ENCODE measurements around the gene HOXA7.

The HOXA7 gene

DNA sequence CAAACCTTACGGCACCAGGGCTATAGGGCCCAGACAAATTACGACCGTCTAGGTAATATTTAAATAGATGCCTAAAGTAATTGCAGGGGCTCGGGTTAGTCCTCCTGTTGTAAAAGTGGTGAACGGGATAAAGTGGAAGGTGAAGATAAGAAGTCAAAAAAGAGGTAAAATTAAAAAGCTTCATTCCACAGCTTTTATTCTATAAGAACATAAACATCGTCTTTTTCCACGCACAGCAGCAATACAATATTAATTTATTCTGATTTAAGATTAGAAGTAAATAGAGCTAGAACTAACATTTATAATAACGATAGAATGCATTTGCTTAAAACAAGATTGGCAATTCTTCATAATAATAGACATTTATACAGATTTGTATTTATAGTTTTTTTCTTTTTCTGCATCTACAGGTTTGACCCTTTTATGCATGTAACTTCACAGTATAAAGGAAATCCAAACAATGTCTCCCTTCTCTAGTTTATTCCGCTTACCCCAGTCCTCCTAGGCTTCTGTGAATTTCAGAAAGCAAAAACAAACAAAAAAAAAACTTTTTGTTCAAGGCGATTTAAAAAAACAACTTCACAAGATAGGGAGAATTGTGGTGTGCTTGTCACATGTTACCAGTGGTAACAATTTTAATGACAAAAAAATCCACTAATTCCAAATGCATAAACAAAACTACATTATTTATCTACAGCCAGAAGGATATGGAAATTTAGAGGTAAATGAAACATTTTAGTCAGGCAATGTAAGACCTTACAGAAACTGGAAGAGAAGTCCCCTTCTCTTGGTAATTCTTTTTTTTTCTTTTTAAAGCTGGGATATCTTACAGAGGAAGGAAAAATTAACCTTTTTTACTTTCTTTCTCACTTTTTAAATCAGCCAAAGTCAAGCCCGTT lies 14.2 kb upstream of the HOXA7 start:
- DNase-seq (ENCODE audit: low read depth), result no peak

DNA sequence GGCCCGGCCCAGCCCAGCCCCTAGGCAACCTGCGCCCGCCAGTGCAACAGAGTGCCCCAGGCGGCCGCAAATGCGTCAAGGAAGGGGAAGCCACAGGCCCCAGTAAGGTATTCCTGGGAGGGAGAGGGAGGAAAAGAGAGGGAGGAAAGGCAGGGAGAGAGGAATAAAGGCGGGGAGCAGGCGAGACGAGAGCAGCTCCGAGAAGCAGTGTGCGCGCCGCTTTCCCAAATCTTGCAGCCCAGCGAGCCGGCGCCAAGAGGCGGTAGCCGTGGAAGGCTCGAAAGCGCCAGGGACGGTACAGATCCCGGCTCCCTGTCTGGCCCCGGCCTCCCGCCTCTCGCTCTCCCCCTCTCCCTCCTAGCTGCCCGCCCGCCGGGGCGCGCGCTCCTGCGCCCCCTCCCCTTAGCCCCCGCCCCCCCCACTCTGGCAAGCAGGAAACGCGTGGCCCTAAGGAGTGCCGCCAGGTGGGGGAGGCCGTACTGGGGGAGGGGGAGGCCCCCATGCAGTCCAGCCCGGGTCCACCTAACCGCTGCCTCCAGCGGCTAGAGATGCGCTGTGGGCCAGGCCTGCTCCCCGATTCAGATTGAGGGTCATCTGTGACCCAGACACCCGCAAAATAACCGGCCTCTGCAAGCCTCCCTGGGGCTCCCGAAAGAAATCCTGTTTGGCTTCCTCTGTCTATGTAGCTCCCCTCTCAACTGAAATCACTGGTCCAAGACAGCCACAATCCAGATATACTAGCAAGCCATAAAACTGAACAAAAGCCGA lies 13.4 kb upstream of the HOXA7 start:
- no peak for DNase-seq (ENCODE audit: low read depth)

DNA sequence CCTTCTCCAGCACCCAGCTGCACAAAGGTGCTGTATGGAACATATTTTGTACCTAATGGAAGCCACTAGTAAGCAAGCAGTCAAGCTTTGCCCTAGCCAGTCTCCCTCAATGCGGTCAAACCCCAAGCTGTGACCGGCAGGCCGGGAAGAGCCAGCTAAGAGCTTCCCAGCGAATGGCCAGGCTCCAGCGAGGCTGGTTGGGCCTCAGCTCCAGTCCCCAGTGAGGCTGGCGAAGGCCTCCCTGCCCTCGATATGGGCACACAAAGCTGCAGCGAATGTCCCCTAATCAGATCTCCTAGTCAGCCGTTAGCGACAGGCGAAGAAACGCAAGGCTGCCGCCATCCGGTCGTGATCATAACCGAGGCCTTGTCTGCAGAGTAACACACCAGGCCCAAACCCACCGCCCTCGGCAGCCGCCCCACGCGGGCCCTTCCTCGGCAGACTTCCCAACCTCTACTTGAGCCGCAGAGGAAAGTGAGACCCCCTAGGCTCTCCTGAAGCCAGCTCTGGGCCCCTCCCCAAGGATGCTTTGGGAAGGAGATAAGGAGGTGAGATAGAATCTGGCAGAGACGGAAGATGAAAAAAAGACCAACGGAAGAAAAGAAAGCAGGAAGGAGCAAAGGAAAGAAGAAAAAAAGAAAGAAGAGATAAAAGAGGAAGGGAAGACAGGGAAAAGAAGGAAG lies 11.9 kb upstream of the HOXA7 start:
- no peak for DNase-seq (ENCODE audit: low read depth)

DNA sequence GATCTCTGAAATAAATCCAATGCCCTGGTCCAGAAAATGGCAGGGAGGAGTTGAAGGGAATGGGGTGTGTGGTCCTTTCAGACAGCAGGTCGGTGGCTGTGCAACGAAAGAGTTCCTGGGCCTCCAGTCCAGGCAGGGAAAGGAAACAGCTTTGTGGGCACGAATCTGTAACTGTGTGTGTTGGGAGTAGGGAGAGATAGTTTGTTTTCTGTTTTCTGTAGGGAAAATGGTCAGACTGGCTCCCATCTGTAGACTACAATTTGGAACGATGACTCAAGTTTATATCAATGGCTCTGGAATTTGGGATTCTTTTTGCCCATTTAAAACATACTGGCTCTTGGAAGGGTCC lies 11.4 kb upstream of the HOXA7 start:
- DNase-seq (ENCODE audit: low read depth), result no peak

DNA sequence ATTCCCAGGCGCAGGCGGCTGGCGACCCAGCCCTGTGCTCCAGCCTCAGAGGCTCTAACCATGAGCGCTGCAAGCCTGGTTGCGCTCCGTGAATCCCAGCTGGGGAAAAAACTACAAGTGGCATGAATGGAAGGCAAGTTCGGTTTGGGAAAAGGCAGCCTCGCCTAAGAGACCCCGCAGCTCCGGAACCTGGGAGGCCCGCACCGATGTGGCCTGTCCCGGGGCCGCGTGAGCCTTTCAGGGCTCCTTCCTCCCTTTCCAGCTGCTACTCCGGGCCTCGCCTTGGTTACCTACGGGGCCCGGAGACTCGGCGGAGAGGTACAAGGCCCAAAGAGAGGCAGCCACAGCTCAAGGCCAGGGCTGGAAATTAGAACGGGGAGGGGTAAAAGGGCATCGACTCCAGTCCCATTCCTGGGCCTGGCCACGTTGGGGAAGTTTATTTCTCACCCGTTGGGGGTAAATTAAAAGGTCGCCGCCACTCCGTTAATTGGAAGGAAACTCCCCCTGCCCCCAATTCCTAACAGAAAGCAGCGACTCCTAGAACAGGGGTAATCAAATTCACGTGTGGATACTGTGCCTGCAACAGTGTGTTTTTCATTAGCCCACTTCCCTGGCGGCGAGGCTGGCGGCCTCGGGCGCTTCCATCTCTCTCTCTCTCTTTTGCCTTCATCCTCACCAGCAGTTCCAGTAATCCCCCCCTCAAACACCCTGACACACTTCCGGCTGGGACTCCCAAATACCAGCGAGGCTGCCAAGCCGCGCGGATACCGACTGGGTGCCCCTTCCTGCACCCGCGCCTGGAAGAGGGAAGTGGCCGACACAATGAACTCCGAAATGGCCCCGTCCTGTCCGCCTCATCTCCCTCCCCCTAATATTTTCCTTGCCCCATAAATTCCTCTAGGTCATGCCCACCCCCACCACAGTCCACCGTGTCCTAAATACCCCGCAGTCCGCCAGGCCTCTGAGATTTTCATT lies 10.3 kb upstream of the HOXA7 start:
- DNase-seq (ENCODE audit: low read depth), result no peak

DNA sequence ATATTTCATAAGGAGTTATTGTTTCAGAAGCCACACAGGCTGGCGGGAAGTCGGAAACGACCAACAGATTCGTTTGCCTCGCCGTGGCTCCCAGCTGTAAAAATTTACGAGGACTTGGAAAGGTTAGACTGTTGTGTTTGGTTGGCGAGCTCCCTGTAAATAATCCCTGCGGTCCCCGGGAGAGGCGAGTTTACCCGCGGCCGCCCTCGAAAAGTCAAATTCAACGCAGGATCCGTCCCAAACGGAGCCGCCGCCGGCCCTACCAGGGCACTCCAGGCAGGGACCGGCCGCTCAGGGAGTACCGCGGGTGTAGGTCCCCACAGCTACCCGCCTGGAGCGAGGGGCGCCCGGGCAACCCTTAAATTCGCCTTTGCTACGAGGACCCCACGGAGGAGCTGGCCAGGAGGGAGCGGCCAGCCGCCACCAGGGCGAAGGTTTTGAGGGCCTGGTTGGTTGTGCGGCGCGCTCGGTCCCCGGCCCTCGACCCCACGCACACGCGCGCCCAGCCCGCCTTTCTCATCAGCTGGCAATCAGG lies 9.6 kb upstream of the HOXA7 start:
- DNase-seq (ENCODE audit: low read depth), result no peak

DNA sequence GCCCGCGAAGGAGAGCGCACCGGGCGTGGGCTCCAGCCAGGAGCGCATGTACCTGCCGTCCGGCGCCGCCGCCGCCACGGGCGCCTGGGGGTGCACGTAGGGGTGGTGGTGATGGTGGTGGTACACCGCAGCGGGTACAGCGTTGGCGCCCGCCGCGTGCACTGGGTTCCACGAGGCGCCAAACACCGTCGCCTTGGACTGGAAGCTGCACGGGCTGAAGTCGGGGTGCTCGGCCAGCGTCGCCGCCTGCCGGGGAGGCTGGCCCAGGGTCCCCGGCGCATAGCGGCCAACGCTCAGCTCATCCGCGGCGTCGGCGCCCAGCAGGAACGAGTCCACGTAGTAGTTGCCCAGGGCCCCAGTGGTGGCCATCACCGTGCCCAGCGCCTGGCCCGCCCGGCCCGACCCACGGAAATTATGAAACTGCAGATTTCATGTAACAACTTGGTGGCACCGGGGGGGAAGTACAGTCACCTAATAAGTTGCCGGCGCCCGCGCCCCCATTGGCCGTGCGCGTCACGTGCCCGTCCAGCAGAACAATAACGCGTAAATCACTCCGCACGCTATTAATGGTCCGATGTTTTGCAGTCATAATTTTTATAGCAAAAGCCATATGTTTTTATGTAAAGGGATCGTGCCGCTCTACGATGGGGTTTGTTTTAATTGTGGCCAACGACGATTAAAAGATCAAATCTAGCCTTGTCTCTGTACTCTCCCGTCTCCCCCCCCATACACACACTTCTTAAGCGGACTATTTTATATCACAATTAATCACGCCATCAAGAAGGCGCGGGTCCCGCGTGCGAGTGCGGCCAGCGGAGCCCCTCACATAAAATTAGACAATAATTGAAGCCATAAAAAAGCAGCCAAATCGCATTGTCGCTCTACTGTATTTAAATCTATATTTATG lies 8.9 kb upstream of the HOXA7 start, which contains the start of gene HOXA9:
HOXA9 (minus strand) TSS at position 449 of the 907 bp plus-strand sequence; CDS start at position 369, 80 bp downstream.
- DNase-seq (ENCODE audit: low read depth), result no peak

DNA sequence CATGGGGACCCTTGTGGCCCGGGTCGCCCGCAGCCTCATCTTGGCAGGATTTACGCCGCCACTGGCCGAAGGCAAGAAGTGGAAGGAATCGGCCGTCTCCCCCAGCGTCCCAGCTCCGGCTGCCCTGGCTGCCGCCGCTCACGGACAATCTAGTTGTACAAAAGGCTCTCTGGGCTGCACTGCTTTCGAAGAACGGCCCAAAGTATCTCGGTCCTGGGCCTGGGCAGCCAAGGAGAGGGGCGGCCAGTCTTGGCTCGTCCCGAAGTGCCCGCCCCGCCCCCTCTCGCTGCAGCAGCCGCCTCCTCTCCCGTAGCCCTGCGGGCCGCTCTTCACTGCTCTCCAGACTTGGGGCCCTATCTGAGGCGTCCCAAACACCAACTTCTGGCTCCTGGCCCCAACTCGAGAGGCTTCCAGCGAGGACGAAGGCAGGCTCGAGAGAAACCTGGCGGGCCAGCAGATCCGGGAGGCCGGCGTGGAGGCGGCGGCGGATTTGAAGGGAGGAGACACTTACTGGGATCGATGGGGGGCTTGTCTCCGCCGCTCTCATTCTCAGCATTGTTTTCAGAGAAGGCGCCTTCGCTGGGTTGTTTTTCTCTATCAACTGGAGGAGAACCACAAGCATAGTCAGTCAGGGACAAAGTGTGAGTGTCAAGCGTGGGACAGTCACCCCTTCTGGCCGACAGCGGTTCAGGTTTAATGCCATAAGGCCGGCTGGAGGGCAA lies 8.1 kb upstream of the HOXA7 start:
- DNase-seq (ENCODE audit: low read depth), result no peak

DNA sequence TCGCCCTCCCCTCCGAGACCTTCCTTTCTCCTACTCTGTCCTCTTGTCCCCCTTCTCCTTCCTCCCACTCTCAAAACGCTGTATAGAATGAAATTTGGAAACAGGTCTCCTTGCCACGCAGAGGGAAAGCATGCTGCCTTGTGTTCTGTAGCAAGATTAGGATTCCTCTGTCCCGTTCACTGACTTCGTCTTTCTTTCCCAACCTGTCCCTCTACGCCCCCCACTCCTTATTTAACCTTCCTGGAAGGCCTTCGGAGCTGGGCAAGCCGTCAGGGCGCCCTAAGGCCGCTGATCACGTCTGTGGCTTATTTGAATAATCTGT lies 7.5 kb upstream of the HOXA7 start:
- no peak for DNase-seq (ENCODE audit: low read depth)

DNA sequence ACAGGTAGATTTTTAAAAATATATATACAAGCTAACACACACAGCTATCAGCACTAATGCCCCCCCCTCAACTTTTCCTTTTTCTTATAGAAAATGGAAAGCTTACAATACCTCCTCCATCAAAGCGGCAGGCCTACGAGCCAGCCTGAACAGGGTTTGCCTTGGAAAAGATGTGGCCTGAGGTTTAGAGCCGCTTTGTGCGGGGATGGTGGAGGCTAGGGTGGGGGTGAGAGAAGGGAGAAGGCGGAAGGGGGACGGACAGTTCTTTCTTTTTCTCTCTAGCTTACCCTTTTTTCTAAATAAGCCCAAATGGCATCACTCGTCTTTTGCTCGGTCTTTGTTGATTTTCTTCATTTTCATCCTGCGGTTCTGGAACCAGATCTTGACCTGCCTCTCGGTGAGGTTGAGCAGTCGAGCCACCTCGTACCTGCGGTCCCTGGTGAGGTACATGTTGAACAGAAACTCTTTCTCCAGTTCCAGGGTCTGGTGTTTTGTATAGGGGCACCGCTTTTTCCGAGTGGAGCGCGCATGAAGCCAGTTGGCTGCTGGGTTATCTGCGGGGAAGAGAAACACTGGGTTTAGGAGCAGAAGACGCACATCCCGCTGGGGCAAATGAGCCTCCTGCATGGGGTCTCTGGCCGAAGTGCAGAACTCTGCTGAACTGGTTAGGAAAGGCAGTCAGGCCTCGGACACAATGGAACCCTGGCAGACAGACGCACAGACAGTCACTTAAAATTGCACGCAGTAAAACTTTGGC lies 7.0 kb upstream of the HOXA7 start:
- no peak for DNase-seq (ENCODE audit: low read depth)

DNA sequence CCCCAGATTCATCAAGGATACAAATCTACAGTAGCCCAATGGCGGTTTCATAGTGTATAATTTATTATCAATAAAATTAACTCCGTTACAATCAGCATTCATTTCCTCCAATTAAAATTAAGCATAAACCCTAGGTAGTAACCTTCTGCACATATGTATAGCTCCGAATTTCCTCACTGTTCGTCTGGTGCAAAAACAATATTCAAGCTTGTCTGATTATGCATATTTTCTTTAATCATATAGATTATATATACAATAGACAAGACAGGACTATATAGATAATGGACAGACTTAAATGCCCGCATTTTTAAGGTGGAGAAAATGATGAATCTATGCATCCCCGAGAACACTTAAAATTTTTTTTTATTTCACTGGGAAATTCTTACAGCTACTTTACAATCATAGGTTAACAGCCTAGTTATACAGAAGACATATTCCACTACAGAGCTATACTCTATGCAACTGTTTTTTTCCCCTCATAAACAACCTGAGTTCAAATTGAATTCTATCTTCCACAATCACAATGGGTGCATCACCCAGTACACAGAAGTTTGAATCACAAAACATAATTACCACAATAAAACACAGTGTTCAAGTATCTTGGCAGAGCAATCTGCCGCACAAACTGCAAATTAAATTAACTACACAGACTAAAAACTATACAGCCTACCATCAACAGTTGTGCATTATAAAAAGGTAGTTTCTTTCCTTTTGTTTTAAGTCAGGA lies 6.2 kb upstream of the HOXA7 start:
- DNase-seq (ENCODE audit: low read depth), result no peak

DNA sequence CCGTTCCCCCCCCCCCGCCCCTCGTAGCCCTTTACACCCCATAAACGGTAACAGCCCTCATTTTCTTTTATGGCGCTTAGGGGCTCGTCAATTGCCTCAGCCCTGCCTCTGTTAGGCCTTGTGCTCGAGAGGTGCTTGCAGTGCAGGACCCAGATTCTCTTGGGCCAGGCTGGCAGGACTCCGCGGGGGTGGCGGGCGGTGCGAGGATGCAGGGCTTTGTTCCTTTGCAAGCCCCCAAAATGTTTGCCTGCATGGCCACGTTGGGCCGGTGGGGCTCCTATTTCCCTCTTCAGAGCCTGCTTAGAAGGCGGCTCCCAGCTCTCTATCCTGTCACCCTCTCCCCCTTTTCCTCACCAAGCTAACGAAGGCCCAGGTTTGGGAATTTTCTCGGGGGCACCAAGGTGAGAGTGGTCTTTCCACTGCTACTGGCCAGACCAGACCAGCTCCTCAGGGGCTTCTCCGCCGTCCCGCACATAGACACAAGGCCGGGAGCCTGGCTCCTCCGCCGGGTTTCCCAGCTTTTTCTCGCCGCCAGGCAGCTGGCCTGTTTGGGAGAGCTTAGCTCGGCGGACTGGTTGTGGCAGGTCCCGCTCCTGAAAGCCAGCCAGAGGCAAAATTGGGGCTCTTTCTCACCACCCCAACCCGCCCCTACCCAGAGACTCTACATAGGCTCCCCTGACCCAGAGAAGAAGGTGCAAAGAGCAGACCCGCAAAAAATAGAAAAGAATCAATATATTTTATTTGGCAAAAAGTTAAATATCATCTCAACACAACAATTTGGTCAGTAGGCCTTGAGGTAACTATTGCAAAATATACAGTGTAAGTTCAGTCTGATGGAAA lies 5.5 kb upstream of the HOXA7 start:
- no peak for DNase-seq (ENCODE audit: low read depth)

DNA sequence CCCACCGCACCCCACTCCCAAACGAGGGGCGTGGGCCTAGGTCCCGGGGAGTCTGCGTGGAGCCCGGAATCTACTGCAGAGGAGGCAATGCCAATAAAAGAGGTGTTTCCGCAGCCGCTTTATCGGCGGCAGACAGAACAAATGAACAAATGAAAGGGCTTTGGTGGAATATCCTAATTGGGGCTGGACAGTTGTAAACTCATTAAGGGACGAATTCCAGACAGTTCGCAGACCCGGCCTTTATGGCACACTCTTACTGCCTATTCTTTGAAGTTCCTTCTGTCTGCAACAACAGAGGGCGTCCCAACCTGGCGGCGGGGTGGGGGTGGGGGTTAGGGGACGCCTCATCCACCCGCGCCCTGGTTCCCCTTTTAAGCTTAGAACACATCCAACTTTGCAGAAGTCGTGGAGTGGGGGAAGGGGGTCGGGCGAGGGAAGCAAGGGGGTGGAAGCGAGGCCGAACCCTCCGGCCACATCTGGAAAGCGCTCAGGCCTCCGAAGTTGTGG lies 4.8 kb upstream of the HOXA7 start:
- no peak for DNase-seq (ENCODE audit: low read depth)

DNA sequence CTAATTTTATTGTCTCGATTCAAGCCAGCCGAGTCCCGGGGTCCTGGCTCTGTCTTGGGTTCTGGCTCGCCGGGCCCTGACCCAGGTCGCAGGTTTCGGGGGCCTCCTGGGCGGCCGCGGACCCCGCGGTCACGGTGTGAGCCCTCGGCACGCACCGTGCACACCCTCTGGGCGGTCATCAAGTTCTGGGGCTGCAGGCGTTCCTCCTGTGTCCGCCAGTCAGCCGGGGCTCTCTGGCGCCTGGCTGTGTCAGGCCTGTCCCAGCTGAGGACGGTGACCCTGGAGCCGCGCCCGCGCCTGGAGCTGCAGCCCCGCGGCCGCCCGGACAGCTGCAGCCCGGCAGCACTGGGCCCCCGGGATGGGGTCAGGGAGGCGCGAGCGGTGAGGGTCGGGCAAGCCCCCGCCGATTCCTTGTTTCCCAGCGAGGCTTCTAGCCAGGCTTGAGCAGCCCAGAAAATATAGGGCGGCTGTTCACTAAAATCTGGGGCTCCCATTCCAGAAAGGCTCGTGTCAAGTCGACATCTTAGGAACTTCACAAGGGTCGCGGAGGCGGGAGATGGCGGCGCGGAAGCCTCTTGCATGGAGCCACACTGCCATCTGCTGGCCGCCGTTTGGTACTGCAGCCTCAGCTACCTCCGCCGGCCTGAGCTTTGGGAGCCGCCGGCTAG lies 4.2 kb upstream of the HOXA7 start:
- no peak for DNase-seq (ENCODE audit: low read depth)

DNA sequence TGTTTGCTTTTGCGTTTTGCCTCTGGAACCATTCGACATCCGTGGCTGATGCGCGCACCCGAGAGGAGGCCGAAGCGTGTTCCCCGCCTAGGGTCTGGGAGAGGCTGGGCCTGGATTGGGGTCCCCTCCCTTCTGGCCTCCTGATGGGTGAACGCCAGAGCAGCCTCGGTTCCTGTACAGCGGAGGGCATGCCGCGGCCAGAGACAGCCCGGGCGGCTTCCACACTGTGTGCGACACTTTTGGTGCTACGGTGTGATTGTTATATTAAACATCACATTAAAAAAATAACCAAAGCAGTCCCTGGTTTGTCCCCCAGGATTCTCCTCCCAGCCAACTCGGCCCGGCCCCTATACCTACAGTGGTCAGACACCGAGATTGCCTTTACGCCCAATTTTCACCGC lies 3.7 kb upstream of the HOXA7 start:
- DNase-seq (ENCODE audit: low read depth), result no peak

All from HS-27A (cell line).